Measurements from ENCODE around the gene HAGH. TPM values are rescaled to one million over a fixed set of nuclear protein-coding genes. Genes with fewer than 3 reads are reported as not detected.
A peak's percentile ranks its signal among the peaks of the same experiment; 100 is the strongest.

HAGH gene
- polyA plus RNA-seq, 4 donors = 34.3 to 51.3 (median 37.5) TPM

DNA sequence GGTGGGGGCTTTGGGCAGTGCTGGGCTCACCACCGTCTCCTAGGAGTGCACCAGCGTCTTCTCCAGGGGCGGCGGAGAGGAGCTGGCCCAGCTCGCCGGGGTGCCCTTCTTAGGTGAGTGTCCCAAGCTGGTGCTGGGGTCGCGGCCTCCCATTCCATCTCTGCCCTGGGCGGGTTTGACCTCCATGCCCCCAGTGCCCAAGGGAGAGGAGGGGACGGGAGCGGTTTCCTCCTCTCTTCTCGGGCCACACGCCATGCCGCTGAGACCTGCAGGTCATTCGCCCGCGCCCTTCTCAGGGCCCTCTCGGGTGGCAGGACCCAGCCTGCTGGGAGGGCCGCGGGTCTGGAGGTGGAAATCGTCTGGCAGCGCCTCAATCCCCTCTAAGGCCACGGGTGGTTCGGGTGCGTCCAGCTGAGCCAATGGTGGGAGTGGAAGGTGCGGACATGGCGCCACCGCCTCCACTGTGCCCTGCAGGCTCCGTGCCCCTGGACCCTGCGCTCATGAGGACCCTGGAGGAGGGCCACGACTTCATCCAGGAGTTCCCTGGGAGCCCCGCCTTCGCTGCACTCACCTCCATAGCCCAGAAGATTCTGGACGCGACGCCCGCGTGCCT is 38.4 kb downstream of the HAGH start:
- DNase-seq (ENCODE audit: low read depth in 4 of 4, low spot score in 3 of 4) = no peak

DNA sequence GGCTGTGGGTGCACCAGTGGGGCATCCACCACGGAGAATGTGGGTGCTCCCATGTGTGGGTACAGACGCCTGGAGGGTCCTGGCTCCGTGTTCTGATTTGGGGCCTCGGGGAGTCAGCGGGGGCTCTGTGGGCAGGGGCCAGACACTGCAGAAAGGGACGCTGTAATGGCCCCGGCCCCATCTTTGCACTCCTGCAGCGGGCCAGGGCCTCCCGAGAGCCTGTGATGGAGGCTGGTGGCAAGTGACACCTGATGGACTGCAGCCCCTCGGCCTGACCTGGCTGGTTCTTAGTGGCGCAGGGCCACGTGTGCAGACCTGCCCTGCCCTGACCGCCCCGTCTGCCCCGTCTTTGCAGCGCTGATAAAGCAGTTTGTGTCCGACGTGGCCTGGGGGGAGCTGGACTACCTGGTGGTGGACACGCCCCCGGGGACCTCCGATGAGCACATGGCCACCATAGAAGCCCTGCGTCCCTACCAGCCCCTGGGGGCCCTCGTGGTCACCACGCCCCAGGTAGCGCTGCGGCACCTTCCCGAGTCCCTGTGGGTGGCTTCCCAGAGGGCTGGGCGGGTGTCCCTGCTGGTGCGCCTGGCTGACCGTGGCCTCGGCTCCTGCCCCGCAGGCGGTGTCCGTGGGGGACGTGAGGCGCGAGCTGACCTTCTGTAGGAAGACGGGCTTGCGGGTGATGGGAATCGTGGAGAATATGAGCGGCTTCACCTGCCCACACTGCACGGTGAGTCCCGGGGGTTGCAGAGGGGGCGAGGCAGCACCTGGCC is 39.1 kb downstream of the HAGH start:
- no peak for DNase-seq (ENCODE audit: low read depth in 4 of 4, low spot score in 3 of 4)

DNA sequence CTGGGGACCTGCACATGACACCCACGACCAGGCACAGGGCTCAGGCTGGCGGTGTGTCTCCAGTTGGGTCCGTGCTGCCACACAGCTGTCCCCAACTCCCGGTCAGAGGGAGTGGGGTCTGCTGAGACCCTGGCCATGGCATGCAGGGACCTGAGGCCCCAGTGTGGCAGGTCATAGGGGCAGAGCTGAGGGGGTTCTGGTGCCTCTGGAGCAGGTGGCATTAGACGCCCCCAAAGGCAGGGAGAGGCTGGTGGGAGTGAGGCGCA is 39.6 kb downstream of the HAGH start:
- DNase-seq (ENCODE audit: low read depth in 4 of 4, low spot score in 3 of 4) = no peak

GRCh38 chr16:1786242-1787055 is 40.2 kb downstream of the HAGH start:
- DNase-seq (ENCODE audit: low read depth in 4 of 4, low spot score in 3 of 4) = no peak

- DNase-seq (ENCODE audit: low read depth in 4 of 4, low spot score in 3 of 4) = no peak
Measured at GRCh38 chr16:1785846-1786170, 40.8 kb downstream of the HAGH start.

GRCh38 chr16:1784977-1785845 is 41.4 kb downstream of the HAGH start:
- no peak for DNase-seq (ENCODE audit: low read depth in 4 of 4, low spot score in 3 of 4)

DNA sequence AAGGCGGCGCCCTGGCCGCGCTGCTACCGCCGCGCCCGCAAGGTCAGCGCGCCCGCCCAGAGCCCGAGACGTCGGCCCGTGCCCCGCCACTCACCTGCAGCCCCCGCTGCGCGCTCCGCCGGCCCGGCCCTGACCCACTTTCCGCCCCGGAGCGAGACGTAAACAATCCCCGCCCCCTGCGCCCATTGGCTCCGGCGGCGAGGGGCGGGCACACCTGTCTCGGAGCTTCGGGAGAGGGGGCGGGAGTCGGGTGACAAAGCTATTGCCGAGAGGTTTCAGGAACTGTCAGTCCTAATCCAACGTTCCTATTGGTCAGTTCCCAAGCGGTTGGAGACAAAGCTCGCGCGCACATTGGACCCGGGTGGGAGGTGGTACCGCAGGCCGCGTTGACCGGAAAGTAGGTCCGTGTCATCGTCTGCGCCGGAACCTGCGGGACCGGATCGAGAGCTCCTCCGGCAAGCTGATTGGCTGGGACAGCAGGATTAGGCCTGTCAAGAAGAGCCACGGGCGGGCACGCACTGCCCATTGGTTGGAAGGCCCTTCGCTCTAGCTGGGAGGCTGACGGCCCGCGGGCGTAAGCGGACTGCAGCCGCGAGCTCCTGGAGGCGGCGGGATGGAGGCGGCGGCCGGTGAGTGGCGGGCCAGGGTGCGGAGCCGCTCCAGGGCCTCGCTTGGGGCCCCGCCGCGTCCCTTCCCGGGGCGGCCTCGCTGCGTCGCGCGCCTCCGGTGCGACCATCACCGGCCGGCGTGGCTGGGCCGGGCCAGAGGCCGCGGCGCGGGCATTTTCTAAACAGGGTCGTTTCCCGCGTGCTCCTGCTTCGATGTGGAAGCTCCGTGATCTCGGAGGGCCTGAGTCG is 44.0 kb downstream of the HAGH start, which contains the start of the genes NUBP2 and SPSB3:
Gene NUBP2 (plus strand): TSS at position 553 of the 857 bp plus-strand sequence. CDS start 61 bp downstream, at position 614.
Gene SPSB3 (minus strand): TSS at position 164 of the 857 bp plus-strand sequence. CDS start 1,088 bp downstream, outside the sequence.
- peak; percentile 96 to 100 (median 100) for DNase-seq (ENCODE audit: low read depth in 4 of 4, low spot score in 3 of 4)

DNA sequence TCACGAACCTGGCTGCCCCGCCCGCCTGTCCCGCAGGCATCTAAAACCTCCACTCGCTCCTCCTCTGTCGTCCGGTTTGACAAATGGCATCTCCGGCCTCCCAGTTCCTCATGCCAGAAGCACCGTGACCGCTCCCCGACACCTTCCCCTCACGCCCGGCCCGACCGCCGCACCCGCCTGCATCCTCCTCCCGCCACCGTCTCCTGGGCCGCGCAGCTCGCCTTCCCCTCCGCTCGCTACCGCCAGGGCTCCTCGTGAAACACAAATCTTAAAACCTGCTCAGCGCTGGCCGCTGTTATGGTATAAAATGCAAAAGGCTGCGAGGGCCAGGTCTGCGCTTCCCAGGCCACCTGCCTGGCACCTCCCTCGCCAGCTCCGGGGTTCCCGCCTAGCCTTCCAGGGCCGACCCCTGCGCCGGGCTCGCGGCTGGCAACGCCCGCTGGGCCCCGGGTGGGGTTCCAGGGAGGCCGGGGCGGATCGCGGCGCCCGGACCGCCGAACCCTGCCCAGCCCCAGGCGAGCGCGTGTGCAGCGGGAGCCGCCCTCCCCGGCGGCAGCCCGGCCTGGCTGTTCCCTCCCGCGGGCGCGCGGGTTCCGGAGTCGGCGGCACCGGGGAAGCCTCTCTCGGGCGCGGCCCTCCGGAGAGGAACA is 44.7 kb downstream of the HAGH start:
- DNase-seq (ENCODE audit: low read depth in 4 of 4, low spot score in 3 of 4) = no peak

DNA sequence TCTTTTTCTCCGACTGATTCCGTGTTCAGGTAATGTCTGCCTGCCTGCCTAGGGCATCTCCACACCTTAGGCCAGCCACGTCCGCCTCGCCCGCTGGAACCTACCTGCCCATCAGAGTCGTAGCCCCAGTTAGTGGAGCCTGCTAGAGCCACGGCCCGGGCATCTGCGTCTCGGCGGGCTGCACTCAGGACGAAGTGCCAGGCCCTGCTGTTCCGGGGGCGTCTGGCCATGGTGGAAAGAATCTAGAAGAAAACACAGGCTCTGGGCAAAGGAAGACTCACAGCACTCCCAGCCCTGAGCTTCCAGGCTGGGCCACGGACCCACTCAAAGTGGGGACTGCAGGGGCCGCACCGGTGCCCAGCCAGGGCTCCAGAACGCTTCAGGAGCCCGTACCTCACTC is 45.4 kb downstream of the HAGH start:
- DNase-seq (ENCODE audit: low read depth in 4 of 4, low spot score in 3 of 4) = no peak

DNA sequence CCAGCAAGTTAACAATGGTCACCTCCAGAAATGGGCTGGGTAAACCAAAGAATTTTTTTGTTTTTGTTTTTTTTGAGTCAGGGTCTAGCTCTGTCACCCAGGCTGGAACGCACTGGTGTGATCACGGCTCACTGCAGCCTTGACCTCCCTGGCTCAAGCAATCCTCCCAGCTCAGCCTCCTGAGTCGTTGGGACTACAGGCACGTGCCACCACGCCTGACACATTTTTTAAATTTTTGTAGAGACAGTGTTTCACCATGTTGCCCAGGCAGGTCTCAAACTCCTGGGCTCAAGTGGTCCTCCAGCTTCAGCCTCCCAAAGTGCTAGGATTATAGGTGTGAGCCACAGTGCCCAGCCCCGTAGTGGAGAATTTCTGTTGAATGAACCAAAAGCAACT is 46.0 kb downstream of the HAGH start:
- DNase-seq (ENCODE audit: low read depth in 4 of 4, low spot score in 3 of 4) = no peak

DNA sequence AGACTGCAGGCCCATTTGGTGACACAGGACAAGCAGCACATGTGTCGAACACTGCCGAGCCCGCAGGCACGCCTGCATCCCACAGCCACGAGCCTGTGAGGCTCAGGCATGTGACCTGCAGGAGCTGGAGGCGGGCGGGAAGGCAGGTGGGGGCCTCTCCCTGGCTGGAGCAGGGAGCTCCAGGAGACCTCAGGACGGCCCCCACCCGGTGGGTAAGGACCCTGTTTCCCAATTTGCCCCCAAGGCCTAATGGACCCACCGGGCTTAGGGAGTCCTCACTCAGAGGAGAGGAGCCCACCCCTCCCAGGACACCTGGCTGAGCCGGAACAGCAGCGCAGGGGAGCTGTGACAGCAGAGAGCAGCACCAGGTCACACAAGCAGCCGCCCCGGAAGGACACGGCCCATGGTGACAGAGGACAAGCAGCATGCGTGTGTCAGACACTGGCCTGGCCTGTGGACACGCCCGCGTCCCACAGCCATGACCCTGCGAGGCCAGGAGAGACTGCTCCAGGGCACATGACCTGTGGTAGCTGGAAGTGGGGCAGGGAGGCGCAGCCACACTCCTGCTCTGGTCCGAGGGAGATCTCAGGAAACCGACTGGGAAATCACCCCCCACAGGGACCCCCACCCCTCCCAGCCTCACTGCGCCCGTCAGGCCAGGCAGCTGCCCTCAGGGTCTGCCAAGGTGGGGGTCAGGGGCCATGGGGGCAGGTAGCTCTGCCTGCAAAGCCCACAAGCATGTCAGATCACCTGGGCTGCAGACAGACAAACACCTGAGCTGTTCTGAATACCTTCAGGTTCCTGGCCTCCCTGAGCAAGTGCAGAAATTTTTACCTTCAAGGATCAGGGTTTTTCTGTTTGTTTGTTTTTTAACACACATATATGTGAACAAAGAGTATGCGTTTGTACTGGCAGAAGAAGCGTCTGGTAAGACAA is 46.6 kb downstream of the HAGH start:
- no peak for DNase-seq (ENCODE audit: low read depth in 4 of 4, low spot score in 3 of 4)

DNA sequence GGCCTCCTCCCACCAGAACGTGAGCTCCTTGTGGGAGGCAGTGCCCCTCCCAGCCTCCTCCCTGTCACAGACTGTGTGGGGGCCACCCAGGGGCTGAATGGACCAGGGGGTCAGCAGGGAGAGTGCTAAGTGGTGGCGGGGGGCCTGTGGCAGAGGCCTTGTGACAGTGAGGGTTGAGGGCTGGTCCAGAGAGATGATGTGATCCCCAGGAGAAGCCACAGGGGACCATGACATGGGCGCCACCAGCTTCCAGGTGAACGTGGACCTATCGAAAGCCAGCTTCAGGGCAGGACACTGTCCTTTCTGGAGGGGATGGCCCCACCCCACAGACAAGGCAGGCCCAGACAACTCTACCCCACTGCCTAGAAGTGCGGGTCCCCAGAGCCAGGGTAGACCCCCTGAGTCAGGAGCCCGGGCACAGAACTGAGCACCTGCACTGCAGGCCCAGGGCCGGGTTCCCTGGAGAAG is 47.4 kb downstream of the HAGH start:
- DNase-seq (ENCODE audit: low read depth in 4 of 4, low spot score in 3 of 4) = no peak

DNA sequence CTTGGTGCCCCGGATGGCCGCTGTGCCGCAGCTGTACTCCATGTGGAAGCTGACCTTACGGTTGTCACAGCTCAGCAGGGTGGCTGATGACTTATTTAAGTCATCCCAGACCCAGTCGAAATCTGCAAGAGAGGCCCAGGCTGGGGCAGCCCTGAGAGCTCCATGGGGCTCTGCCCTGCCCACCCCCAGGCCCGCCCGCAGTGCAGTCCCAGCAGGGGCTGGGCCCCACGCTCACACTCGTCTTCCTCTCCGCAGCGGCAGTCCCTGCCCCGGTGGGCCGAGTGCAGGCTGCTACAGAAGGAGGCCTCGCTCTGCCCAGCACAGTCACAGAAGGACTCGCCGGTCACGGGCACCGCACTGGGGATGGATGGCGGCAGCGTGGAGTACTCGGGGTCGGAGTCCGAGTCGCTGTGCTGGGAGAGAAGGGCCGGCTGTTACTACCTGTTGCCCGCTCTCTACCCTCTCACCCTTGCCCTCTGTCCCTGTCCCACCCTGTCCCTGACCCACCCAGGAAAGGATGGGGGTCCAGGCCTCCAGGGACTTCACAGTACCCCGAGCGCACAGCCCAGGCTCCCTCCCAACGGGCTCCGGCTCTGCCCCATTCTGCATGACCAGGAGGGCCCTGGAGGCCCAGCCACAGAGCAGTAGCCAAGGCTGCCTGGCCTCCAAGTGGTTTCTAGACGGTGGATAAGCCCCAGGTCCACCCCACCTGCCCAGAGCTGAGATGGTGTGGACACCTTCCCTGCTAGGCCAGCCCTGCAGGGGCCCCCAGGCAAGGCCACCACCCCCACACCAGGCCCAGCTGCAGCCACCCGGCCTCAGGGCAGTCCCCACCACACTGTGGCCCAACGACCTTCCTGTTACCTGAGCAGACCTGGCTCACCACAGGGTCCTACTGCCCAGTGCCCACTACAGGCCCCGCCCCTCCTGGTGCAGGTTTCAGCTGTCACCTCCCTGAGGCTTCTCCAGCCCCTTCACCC is 48.1 kb downstream of the HAGH start:
- DNase-seq (ENCODE audit: low read depth in 4 of 4, low spot score in 3 of 4) = no peak

GRCh38 chr16:1777375-1778199 is 49.0 kb downstream of the HAGH start:
- DNase-seq (ENCODE audit: low read depth in 4 of 4, low spot score in 3 of 4) = no peak

DNA sequence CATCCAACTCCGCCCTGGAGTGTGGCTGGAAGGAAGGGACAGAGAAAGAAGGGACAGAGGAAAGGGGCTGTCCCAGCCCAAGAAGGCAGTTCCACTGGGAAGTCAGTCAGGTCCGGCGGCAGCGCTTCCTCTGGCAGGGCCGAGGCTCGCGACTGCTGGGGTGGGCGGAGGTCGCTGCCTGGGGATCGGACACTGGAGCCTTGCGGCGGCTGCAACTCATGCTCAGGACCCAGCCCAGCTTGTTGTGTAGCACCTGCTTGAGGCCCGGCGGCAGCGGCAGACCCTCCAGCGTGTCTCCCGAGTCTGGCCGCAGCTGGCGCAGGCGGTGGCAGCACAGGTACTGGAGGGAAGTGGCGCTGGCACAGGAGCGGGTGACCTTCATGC is 49.6 kb downstream of the HAGH start:
- DNase-seq (ENCODE audit: low read depth in 4 of 4, low spot score in 3 of 4) = no peak

- DNase-seq (ENCODE audit: low read depth in 4 of 4, low spot score in 3 of 4) = no peak
Measured at GRCh38 chr16:1776672-1776955, 50.0 kb downstream of the HAGH start.
